Stomach (tissue), 4 donors: ENCODE measurements around the gene MYO9B.

Experiments used
- POLR2A ChIP-seq, 4 donors: fragments of 450-650 bp; IDR thresholded peaks; one replicate each; pipeline ENCODE4 v1.6.1; 2016; ENCODE audit warnings: antibody characterized with exemption in 4 of 4, control low read depth in 2 of 4, mild to moderate bottlenecking in 1 of 4, moderate library complexity in 1 of 4
- POLR2AphosphoS5 ChIP-seq, 3 donors: sonication (generic); formaldehyde crosslinking; IDR thresholded peaks; one replicate each; pipeline ENCODE4 v1.6.1; 2016; ENCODE audit warnings: antibody characterized with exemption in 3 of 3
- TF ChIP-seq, protein P1 (sequence below), 7 experiments: fragments of 450-650 bp in 4 of 7; fragments of 200-600 bp in 3 of 7; sonication (generic) in 3 of 7; IDR thresholded peaks; one replicate each; pipeline ENCODE4 v1.5.1; 2016 to 2019; ENCODE audit warnings: antibody characterized with exemption in 7 of 7, control low read depth in 2 of 7, mild to moderate bottlenecking in 1 of 7

- TF ChIP-seq, protein P1, sequence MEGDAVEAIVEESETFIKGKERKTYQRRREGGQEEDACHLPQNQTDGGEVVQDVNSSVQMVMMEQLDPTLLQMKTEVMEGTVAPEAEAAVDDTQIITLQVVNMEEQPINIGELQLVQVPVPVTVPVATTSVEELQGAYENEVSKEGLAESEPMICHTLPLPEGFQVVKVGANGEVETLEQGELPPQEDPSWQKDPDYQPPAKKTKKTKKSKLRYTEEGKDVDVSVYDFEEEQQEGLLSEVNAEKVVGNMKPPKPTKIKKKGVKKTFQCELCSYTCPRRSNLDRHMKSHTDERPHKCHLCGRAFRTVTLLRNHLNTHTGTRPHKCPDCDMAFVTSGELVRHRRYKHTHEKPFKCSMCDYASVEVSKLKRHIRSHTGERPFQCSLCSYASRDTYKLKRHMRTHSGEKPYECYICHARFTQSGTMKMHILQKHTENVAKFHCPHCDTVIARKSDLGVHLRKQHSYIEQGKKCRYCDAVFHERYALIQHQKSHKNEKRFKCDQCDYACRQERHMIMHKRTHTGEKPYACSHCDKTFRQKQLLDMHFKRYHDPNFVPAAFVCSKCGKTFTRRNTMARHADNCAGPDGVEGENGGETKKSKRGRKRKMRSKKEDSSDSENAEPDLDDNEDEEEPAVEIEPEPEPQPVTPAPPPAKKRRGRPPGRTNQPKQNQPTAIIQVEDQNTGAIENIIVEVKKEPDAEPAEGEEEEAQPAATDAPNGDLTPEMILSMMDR (IDR thresholded peaks at IDR 0.05) = no peak
- TF ChIP-seq POLR2A (IDR thresholded peaks at IDR 0.05) = no peak
- no peak for TF ChIP-seq POLR2AphosphoS5 (IDR thresholded peaks at IDR 0.05)
Measured at GRCh38 chr19:17180997-17181702, 105.6 kb downstream of the MYO9B start.
